Measurements from ENCODE around the gene CENPP.
"Not testable (repeated sequence)": the region's sequence is repeated elsewhere in the genome, so short reads cannot be mapped to it uniquely, and the experiment has no call there.

The CENPP gene

GRCh38 chr9:92384375-92384774 lies 58.6 kb downstream of the CENPP start:
- DNase-seq: no peak

GRCh38 chr9:92385001-92385400 lies 59.2 kb downstream of the CENPP start:
- no peak for DNase-seq

GRCh38 chr9:92385477-92385876 lies 59.7 kb downstream of the CENPP start:
- no peak for DNase-seq

GRCh38 chr9:92385953-92386352 lies 60.2 kb downstream of the CENPP start:
- no peak for DNase-seq

GRCh38 chr9:92392690-92393089 lies 66.9 kb downstream of the CENPP start:
- DNase-seq: no peak

GRCh38 chr9:92393686-92394085 lies 67.9 kb downstream of the CENPP start:
- DNase-seq: no peak

- no peak for DNase-seq
Observed at GRCh38 chr9:92395617-92396016, 69.9 kb downstream of the CENPP start.

GRCh38 chr9:92397853-92398252 lies 72.1 kb downstream of the CENPP start:
- DNase-seq: no peak

- no peak for DNase-seq
Observed at GRCh38 chr9:92402360-92402759, 76.6 kb downstream of the CENPP start.

GRCh38 chr9:92402826-92403745 lies 77.3 kb downstream of the CENPP start:
- DNase-seq: no peak

- DNase-seq: no peak
Observed at GRCh38 chr9:92404042-92404836, 78.5 kb downstream of the CENPP start, which contains the start of gene OGN. Gene OGN (minus strand): TSS chr9:92404578. CDS start chr9:92403407, 1,171 bp downstream.

- DNase-seq: no peak
Observed at GRCh38 chr9:92405818-92406217, 80.1 kb downstream of the CENPP start.

GRCh38 chr9:92406477-92406876 lies 80.7 kb downstream of the CENPP start:
- DNase-seq: no peak

- DNase-seq: no peak
Observed at GRCh38 chr9:92407818-92408217, 82.1 kb downstream of the CENPP start.

GRCh38 chr9:92408747-92409478 lies 83.2 kb downstream of the CENPP start:
- DNase-seq: no peak

GRCh38 chr9:92411157-92411556 lies 85.4 kb downstream of the CENPP start:
- not testable (repeated sequence) for DNase-seq

GRCh38 chr9:92414566-92414965 lies 88.8 kb downstream of the CENPP start:
- DNase-seq: no peak

GRCh38 chr9:92422611-92423338 lies 97.0 kb downstream of the CENPP start:
- no peak for DNase-seq

- DNase-seq: no peak
Observed at GRCh38 chr9:92423612-92424011, 97.9 kb downstream of the CENPP start.

- no peak for DNase-seq
Observed at GRCh38 chr9:92424340-92424739, 98.6 kb downstream of the CENPP start, which contains the start of gene OMD. Gene OMD (minus strand): TSS chr9:92424471. CDS start chr9:92417558, 6,913 bp downstream.

- no peak for DNase-seq
Observed at GRCh38 chr9:92425474-92425873, 99.7 kb downstream of the CENPP start.

GRCh38 chr9:92426501-92427145 lies 100.9 kb downstream of the CENPP start:
- peak; percentile 75 for DNase-seq
